Measurements from ENCODE around the gene CEP104.

GRCh38 chr1:3777078-3777547, 79.9 kb downstream of the CEP104 start:
- TF ChIP-seq, protein P1, sequence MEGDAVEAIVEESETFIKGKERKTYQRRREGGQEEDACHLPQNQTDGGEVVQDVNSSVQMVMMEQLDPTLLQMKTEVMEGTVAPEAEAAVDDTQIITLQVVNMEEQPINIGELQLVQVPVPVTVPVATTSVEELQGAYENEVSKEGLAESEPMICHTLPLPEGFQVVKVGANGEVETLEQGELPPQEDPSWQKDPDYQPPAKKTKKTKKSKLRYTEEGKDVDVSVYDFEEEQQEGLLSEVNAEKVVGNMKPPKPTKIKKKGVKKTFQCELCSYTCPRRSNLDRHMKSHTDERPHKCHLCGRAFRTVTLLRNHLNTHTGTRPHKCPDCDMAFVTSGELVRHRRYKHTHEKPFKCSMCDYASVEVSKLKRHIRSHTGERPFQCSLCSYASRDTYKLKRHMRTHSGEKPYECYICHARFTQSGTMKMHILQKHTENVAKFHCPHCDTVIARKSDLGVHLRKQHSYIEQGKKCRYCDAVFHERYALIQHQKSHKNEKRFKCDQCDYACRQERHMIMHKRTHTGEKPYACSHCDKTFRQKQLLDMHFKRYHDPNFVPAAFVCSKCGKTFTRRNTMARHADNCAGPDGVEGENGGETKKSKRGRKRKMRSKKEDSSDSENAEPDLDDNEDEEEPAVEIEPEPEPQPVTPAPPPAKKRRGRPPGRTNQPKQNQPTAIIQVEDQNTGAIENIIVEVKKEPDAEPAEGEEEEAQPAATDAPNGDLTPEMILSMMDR (IDR thresholded peaks at IDR 0.05; ENCODE audit: low read depth, low read length, poor library complexity, severe bottlenecking), result no peak
- no peak for TF ChIP-seq EZH2phosphoT487 (IDR thresholded peaks at IDR 0.05; ENCODE audit: borderline replicate concordance, low read length)

All from DOHH2 (cell line).